ENCODE data around the gene ZNF544.

DNA sequence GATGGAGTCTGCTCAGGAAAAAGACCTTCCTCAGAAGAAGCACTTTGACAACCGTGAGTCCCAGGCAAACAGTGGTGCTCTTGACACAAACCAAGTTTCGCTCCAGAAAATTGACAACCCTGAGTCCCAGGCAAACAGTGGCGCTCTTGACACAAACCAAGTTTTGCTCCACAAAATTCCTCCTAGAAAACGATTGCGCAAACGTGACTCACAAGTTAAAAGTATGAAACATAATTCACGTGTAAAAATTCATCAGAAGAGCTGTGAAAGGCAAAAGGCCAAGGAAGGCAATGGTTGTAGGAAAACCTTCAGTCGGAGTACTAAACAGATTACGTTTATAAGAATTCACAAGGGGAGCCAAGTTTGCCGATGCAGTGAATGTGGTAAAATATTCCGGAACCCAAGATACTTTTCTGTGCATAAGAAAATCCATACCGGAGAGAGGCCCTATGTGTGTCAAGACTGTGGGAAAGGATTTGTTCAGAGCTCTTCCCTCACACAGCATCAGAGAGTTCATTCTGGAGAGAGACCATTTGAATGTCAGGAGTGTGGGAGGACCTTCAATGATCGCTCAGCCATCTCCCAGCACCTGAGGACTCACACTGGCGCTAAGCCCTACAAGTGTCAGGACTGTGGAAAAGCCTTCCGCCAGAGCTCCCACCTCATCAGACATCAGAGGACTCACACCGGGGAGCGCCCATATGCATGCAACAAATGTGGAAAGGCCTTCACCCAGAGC, 16.2 kb upstream of the ZNF544 start:
- TF ChIP-seq, protein P1, sequence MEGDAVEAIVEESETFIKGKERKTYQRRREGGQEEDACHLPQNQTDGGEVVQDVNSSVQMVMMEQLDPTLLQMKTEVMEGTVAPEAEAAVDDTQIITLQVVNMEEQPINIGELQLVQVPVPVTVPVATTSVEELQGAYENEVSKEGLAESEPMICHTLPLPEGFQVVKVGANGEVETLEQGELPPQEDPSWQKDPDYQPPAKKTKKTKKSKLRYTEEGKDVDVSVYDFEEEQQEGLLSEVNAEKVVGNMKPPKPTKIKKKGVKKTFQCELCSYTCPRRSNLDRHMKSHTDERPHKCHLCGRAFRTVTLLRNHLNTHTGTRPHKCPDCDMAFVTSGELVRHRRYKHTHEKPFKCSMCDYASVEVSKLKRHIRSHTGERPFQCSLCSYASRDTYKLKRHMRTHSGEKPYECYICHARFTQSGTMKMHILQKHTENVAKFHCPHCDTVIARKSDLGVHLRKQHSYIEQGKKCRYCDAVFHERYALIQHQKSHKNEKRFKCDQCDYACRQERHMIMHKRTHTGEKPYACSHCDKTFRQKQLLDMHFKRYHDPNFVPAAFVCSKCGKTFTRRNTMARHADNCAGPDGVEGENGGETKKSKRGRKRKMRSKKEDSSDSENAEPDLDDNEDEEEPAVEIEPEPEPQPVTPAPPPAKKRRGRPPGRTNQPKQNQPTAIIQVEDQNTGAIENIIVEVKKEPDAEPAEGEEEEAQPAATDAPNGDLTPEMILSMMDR (conservative IDR thresholded peaks at IDR 0.05), result no peak
- TF ChIP-seq EZH2 (IDR thresholded peaks at IDR 0.05; ENCODE audit: low read depth), result no peak
